ENCODE data around the gene CPLX1. TPM values are rescaled to one million over a fixed set of nuclear protein-coding genes. Genes with fewer than 3 reads are reported as not detected.

The CPLX1 gene
- total RNA-seq, 2 donors from 2014 or later: 1.0 to 1.9 TPM

- 85 to 90% methylated on average over 10 to 11 of the region's 11 CpGs for whole genome bisulfite sequencing, 2 experiments (ENCODE audit: insufficient coverage in 1 of 2, insufficient read length in 1 of 2)
- no peak overlapping the region for H3K4me3 Mint-ChIP-seq
- Histone ChIP-seq H3K4me3 (ENCODE audit: low read length) (no peak overlapping the region), H3K27me3 (ENCODE audit: control insufficient read depth, insufficient read depth, low read length, poor library complexity, severe bottlenecking) (no peaks in the 10 kb centered on the region), H3K4me1 (ENCODE audit: control insufficient read depth, insufficient read depth, low read length) (no peaks in the 10 kb centered on the region), H3K36me3 (ENCODE audit: control insufficient read depth, insufficient read depth, low read length) (peaks cover 43% of the 10 kb centered on the region), H3K9ac (ENCODE audit: extremely low read depth, low read length, poor library complexity, severe bottlenecking) (no peak overlapping the region), H3K27ac (ENCODE audit: low read depth, low read length) (no peak overlapping the region), H3K9me3 (ENCODE audit: control insufficient read depth, low read length) (no peaks in the 10 kb centered on the region)
- no peaks in the 10 kb centered on the region for H3K27me3 Mint-ChIP-seq (ENCODE audit: insufficient read depth)
- H3K9me3 Mint-ChIP-seq: no peaks in the 10 kb centered on the region
- no peak for DNase-seq
- H3K27ac Mint-ChIP-seq: no peak overlapping the region
- H3K4me1 Mint-ChIP-seq: no peaks in the 10 kb centered on the region
- TF ChIP-seq, protein P1, sequence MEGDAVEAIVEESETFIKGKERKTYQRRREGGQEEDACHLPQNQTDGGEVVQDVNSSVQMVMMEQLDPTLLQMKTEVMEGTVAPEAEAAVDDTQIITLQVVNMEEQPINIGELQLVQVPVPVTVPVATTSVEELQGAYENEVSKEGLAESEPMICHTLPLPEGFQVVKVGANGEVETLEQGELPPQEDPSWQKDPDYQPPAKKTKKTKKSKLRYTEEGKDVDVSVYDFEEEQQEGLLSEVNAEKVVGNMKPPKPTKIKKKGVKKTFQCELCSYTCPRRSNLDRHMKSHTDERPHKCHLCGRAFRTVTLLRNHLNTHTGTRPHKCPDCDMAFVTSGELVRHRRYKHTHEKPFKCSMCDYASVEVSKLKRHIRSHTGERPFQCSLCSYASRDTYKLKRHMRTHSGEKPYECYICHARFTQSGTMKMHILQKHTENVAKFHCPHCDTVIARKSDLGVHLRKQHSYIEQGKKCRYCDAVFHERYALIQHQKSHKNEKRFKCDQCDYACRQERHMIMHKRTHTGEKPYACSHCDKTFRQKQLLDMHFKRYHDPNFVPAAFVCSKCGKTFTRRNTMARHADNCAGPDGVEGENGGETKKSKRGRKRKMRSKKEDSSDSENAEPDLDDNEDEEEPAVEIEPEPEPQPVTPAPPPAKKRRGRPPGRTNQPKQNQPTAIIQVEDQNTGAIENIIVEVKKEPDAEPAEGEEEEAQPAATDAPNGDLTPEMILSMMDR (conservative IDR thresholded peaks at IDR 0.05): no peak
- peaks cover 78% of the 10 kb centered on the region for H3K36me3 Mint-ChIP-seq (ENCODE audit: low read depth)
These were observed 31.5 kb upstream of the CPLX1 start for GRCh38 chr4:857461-857860.

DNA sequence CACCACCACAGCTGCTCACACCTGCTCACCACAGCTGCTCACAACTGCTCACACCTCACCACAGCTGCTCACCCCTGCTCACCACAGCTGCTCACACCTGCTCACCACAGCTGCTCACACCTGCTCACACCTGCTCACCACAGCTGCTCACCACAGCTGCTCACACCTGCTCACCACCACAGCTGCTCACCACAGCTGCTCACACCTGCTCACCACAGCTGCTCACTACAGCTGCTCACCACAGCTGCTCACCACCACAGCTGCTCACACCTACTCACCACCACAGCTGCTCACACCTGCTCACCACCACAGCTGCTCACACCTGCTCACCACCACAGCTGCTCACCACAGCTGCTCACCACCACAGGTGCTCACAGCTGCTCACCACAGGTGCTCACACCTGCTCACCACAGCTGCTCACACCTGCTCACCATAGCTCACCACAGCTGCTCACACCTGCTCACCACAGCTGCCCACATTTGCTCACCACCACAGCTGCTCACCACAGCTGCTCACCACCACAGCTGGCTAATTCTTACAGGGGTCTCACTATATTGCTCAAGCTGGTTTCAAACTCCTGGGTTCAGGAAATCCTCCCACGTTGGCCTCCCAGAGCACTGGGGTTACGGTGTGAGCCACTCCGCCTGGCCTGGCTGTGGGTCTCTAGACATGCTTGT, 30.4 kb upstream of the CPLX1 start:
- Histone ChIP-seq H3K4me1 (ENCODE audit: control insufficient read depth, insufficient read depth, low read length) (no peaks in the 10 kb centered on the region), H3K36me3 (ENCODE audit: control insufficient read depth, insufficient read depth, low read length) (peaks cover 40% of the 10 kb centered on the region), H3K9me3 (ENCODE audit: control insufficient read depth, low read length) (no peaks in the 10 kb centered on the region), H3K4me3 (ENCODE audit: low read length) (no peak overlapping the region), H3K27ac (ENCODE audit: low read depth, low read length) (no peak overlapping the region), H3K27me3 (ENCODE audit: control insufficient read depth, insufficient read depth, low read length, poor library complexity, severe bottlenecking) (no peaks in the 10 kb centered on the region), H3K9ac (ENCODE audit: extremely low read depth, low read length, poor library complexity, severe bottlenecking) (no peak overlapping the region)
- Mint-ChIP-seq H3K27ac (no peak overlapping the region), H3K27me3 (ENCODE audit: insufficient read depth) (no peaks in the 10 kb centered on the region), H3K36me3 (ENCODE audit: low read depth) (peaks cover 72% of the 10 kb centered on the region), H3K4me1 (no peaks in the 10 kb centered on the region), H3K4me3 (no peak overlapping the region), H3K9me3 (no peaks in the 10 kb centered on the region)
- TF ChIP-seq, protein P1 (conservative IDR thresholded peaks at IDR 0.05): no peak
- no peak for DNase-seq
- 95 to 96% methylated on average over 3 of the region's 3 CpGs for WGBS, 2 experiments (ENCODE audit: insufficient coverage in 1 of 2, insufficient read length in 1 of 2)

GRCh38 chr4:855880-856224, 29.9 kb upstream of the CPLX1 start:
- WGBS, 2 experiments (ENCODE audit: insufficient coverage in 1 of 2, insufficient read length in 1 of 2): 52 to 83% methylated on average over 1 of the region's 1 CpG

More at GRCh38 chr4:855880-856224, 29.9 kb upstream of the CPLX1 start:
- no peak overlapping the region for H3K27ac Mint-ChIP-seq
- Histone ChIP-seq H3K27ac (ENCODE audit: low read depth, low read length) (no peak overlapping the region), H3K9ac (ENCODE audit: extremely low read depth, low read length, poor library complexity, severe bottlenecking) (no peak overlapping the region), H3K27me3 (ENCODE audit: control insufficient read depth, insufficient read depth, low read length, poor library complexity, severe bottlenecking) (no peaks in the 10 kb centered on the region), H3K4me3 (ENCODE audit: low read length) (no peak overlapping the region), H3K4me1 (ENCODE audit: control insufficient read depth, insufficient read depth, low read length) (no peaks in the 10 kb centered on the region), H3K9me3 (ENCODE audit: control insufficient read depth, low read length) (no peaks in the 10 kb centered on the region), H3K36me3 (ENCODE audit: control insufficient read depth, insufficient read depth, low read length) (peaks cover 40% of the 10 kb centered on the region)
- DNase-seq: no peak
- no peaks in the 10 kb centered on the region for H3K27me3 Mint-ChIP-seq (ENCODE audit: insufficient read depth)
- no peaks in the 10 kb centered on the region for H3K9me3 Mint-ChIP-seq
- no peaks in the 10 kb centered on the region for H3K4me1 Mint-ChIP-seq
- peaks cover 73% of the 10 kb centered on the region for H3K36me3 Mint-ChIP-seq (ENCODE audit: low read depth)
- TF ChIP-seq, protein P1 (conservative IDR thresholded peaks at IDR 0.05): no peak
- no peak overlapping the region for H3K4me3 Mint-ChIP-seq
